ENCODE data around the gene POLE3. TPM values are rescaled to one million over a fixed set of nuclear protein-coding genes. Genes with fewer than 3 reads are reported as not detected.
A peak's percentile ranks its signal among the peaks of the same experiment; 100 is the strongest.
"Not testable (repeated sequence)": the region's sequence is repeated elsewhere in the genome, so short reads cannot be mapped to it uniquely, and the experiment has no call there.

Gene POLE3
- total RNA-seq, 1 donor = 30.8 TPM

GRCh38 chr9:113452113-113452605 is 41.7 kb upstream of the POLE3 start:
- Histone ChIP-seq H3K27ac (ENCODE audit: low read depth, low read length) (no peak overlapping the region), H3K79me2 (ENCODE audit: insufficient read depth, low read length) (no peaks in the 10 kb centered on the region), H3K4me3 (ENCODE audit: insufficient read depth, low read length) (no peak overlapping the region), H3K9me3 (ENCODE audit: low read depth, low read length) (no peaks in the 10 kb centered on the region), H2AFZ (ENCODE audit: low read length) (no peak overlapping the region), H4K20me1 (ENCODE audit: insufficient read depth, low read length) (no peaks in the 10 kb centered on the region), H3K4me2 (ENCODE audit: insufficient read depth, low read length) (no peak overlapping the region), H3K4me1 (ENCODE audit: insufficient read depth, low read length) (peaks cover 28% of the 10 kb centered on the region), H3K27me3 (ENCODE audit: insufficient read depth, low read length) (no peaks in the 10 kb centered on the region), H3K36me3 (ENCODE audit: insufficient read depth, low read length) (no peaks in the 10 kb centered on the region)
- no peak for TF ChIP-seq CTCF (IDR thresholded peaks at IDR 0.05; ENCODE audit: extremely low read depth, low read depth, low read length)
- DNase-seq (ENCODE audit: insufficient read length, low spot score, missing footprints) = no peak

GRCh38 chr9:113449376-113449775 is 38.9 kb upstream of the POLE3 start:
- Histone ChIP-seq H3K79me2 (ENCODE audit: insufficient read depth, low read length) (no peaks in the 10 kb centered on the region), H3K4me2 (ENCODE audit: insufficient read depth, low read length) (no peak overlapping the region), H3K36me3 (ENCODE audit: insufficient read depth, low read length) (no peaks in the 10 kb centered on the region), H3K9me3 (ENCODE audit: low read depth, low read length) (no peaks in the 10 kb centered on the region), H2AFZ (ENCODE audit: low read length) (no peak overlapping the region), H3K27ac (ENCODE audit: low read depth, low read length) (no peak overlapping the region), H3K4me3 (ENCODE audit: insufficient read depth, low read length) (no peak overlapping the region), H3K27me3 (ENCODE audit: insufficient read depth, low read length) (no peaks in the 10 kb centered on the region), H3K4me1 (ENCODE audit: insufficient read depth, low read length) (peaks cover 4% of the 10 kb centered on the region), H4K20me1 (ENCODE audit: insufficient read depth, low read length) (no peaks in the 10 kb centered on the region)
- DNase-seq (ENCODE audit: insufficient read length, low spot score, missing footprints) = no peak
- TF ChIP-seq CTCF (IDR thresholded peaks at IDR 0.05; ENCODE audit: extremely low read depth, low read depth, low read length) = no peak

- Histone ChIP-seq H3K4me1 (ENCODE audit: insufficient read depth, low read length) (no peaks in the 10 kb centered on the region), H4K20me1 (ENCODE audit: insufficient read depth, low read length) (no peaks in the 10 kb centered on the region), H2AFZ (ENCODE audit: low read length) (no peak overlapping the region), H3K4me2 (ENCODE audit: insufficient read depth, low read length) (no peak overlapping the region), H3K9me3 (ENCODE audit: low read depth, low read length) (no peaks in the 10 kb centered on the region), H3K27me3 (ENCODE audit: insufficient read depth, low read length) (no peaks in the 10 kb centered on the region), H3K4me3 (ENCODE audit: insufficient read depth, low read length) (no peak overlapping the region), H3K36me3 (ENCODE audit: insufficient read depth, low read length) (no peaks in the 10 kb centered on the region), H3K79me2 (ENCODE audit: insufficient read depth, low read length) (no peaks in the 10 kb centered on the region), H3K27ac (ENCODE audit: low read depth, low read length) (no peak overlapping the region)
- peak; percentile 87 for DNase-seq (ENCODE audit: insufficient read length, low spot score, missing footprints)
- TF ChIP-seq CTCF (IDR thresholded peaks at IDR 0.05; ENCODE audit: extremely low read depth, low read depth, low read length) = peak; percentile 52
Measured at GRCh38 chr9:113446323-113446740, 35.9 kb upstream of the POLE3 start.

GRCh38 chr9:113444736-113445135 is 34.3 kb upstream of the POLE3 start:
- Histone ChIP-seq H2AFZ (ENCODE audit: low read length) (no peak overlapping the region), H3K27ac (ENCODE audit: low read depth, low read length) (no peak overlapping the region), H3K27me3 (ENCODE audit: insufficient read depth, low read length) (no peaks in the 10 kb centered on the region), H3K9me3 (ENCODE audit: low read depth, low read length) (no peaks in the 10 kb centered on the region), H3K79me2 (ENCODE audit: insufficient read depth, low read length) (no peaks in the 10 kb centered on the region), H4K20me1 (ENCODE audit: insufficient read depth, low read length) (no peaks in the 10 kb centered on the region), H3K4me3 (ENCODE audit: insufficient read depth, low read length) (no peak overlapping the region), H3K4me2 (ENCODE audit: insufficient read depth, low read length) (no peak overlapping the region), H3K4me1 (ENCODE audit: insufficient read depth, low read length) (no peaks in the 10 kb centered on the region), H3K36me3 (ENCODE audit: insufficient read depth, low read length) (no peaks in the 10 kb centered on the region)
- no peak for TF ChIP-seq CTCF (IDR thresholded peaks at IDR 0.05; ENCODE audit: extremely low read depth, low read depth, low read length)
- DNase-seq (ENCODE audit: insufficient read length, low spot score, missing footprints) = no peak

GRCh38 chr9:113437716-113438115 is 27.2 kb upstream of the POLE3 start:
- H3K36me3 ChIP-seq (ENCODE audit: insufficient read depth, low read length); H3K4me3 ChIP-seq (ENCODE audit: insufficient read depth, low read length); H2AFZ ChIP-seq (ENCODE audit: low read length); DNase-seq (ENCODE audit: insufficient read length, low spot score, missing footprints); H3K4me1 ChIP-seq (ENCODE audit: insufficient read depth, low read length); H4K20me1 ChIP-seq (ENCODE audit: insufficient read depth, low read length); H3K9me3 ChIP-seq (ENCODE audit: low read depth, low read length); H3K27ac ChIP-seq (ENCODE audit: low read depth, low read length); H3K79me2 ChIP-seq (ENCODE audit: insufficient read depth, low read length); H3K4me2 ChIP-seq (ENCODE audit: insufficient read depth, low read length): not testable (repeated sequence)
- H3K27me3 ChIP-seq (ENCODE audit: insufficient read depth, low read length) = peaks cover 12% of the 10 kb centered on the region
